Mesothelial cell of epicardium (in vitro differentiated cells): ENCODE measurements around the gene UAP1L1. TPM values are rescaled to one million over a fixed set of nuclear protein-coding genes. Genes with fewer than 3 reads are reported as not detected.

Experiments
- DNase-seq, 2 experiments: peaks; one replicate each; pipeline ENCODE4 v3.0.0; 2021; ENCODE audit warnings: low spot score in 2 of 2; ENCODE audit not compliant: unreplicated experiment in 2 of 2
- H3K27ac Mint-ChIP-seq: 2 replicates; pipeline ENCODE4 v1.8.0; 2021; ENCODE audit warnings: mixed read lengths
- H3K27me3 Mint-ChIP-seq: 2 replicates; pipeline ENCODE4 v1.8.0; 2021; ENCODE audit warnings: low read depth, mixed read lengths
- H3K36me3 Mint-ChIP-seq: 2 replicates; pipeline ENCODE4 v1.8.0; 2021; ENCODE audit warnings: mixed read lengths
- H3K4me1 Mint-ChIP-seq: 2 replicates; pipeline ENCODE4 v1.8.0; 2021; ENCODE audit warnings: mixed read lengths
- H3K4me3 Mint-ChIP-seq: 2 replicates; pipeline ENCODE4 v1.8.0; 2021; ENCODE audit warnings: mild to moderate bottlenecking, moderate library complexity, mixed read lengths
- H3K9me3 Mint-ChIP-seq: 2 replicates; pipeline ENCODE4 v1.8.0; 2021; ENCODE audit warnings: mixed read lengths
- CTCF ChIP-seq: fragments of 200-600 bp; sonication (generic); IDR thresholded peaks from one replicate; pipeline ENCODE4 v1.5.0; 2021; ENCODE audit warnings: antibody characterized with exemption; ENCODE audit not compliant: unreplicated experiment
- total RNA-seq: library from RNA; stranded (reverse); gene quantifications from 3 replicates; pipeline ENCODE4 v1.2.1, GENCODE V29; 2021

Gene UAP1L1
- total RNA-seq, 1 donor from 2014 or later: 5.5 TPM

GRCh38 chr9:137084526-137084925, 7.2 kb downstream of the UAP1L1 start:
- no peaks in the 10 kb centered on the region for H3K9me3 Mint-ChIP-seq
- DNase-seq: no peak
- no peak overlapping the region for H3K4me3 Mint-ChIP-seq
- no peak for TF ChIP-seq CTCF
- no peak overlapping the region for H3K27ac Mint-ChIP-seq
- peaks cover 15% of the 10 kb centered on the region for H3K4me1 Mint-ChIP-seq
- peaks cover 27% of the 10 kb centered on the region for H3K27me3 Mint-ChIP-seq
- no peaks in the 10 kb centered on the region for H3K36me3 Mint-ChIP-seq

- Mint-ChIP-seq H3K4me1 (peaks cover 15% of the 10 kb centered on the region), H3K27ac (peak overlapping the region; percentile 86), H3K9me3 (no peaks in the 10 kb centered on the region), H3K4me3 (peak overlapping the region; percentile 81), H3K36me3 (peaks cover under 1% of the 10 kb centered on the region), H3K27me3 (peaks cover 15% of the 10 kb centered on the region)
- peak in 1 of 2 experiments; percentile 52 for DNase-seq
- TF ChIP-seq CTCF: no peak
These were observed 8.7 kb downstream of the UAP1L1 start for GRCh38 chr9:137085920-137086530.

- no peak for TF ChIP-seq CTCF
- peak; percentile 98 to 99 for DNase-seq
- H3K36me3 Mint-ChIP-seq: peaks cover 3% of the 10 kb centered on the region
These were observed 9.5 kb downstream of the UAP1L1 start, which contains the start of gene MAN1B1 for GRCh38 chr9:137086531-137087408. TSS of gene MAN1B1 (plus strand) at chr9:137086985. CDS start at chr9:137087000, 15 bp downstream.

GRCh38 chr9:137087409-137087925, 10.2 kb downstream of the UAP1L1 start:
- DNase-seq: no peak
- no peak for TF ChIP-seq CTCF
- H3K27ac Mint-ChIP-seq: peak overlapping the region; percentile 88
- H3K4me1 Mint-ChIP-seq: peaks cover 15% of the 10 kb centered on the region
- peaks cover 7% of the 10 kb centered on the region for H3K27me3 Mint-ChIP-seq
- no peaks in the 10 kb centered on the region for H3K9me3 Mint-ChIP-seq
- H3K36me3 Mint-ChIP-seq: peaks cover 6% of the 10 kb centered on the region
- H3K4me3 Mint-ChIP-seq: peak overlapping the region; percentile 82

More at GRCh38 chr9:137086531-137087408, 9.5 kb downstream of the UAP1L1 start, which contains the start of gene MAN1B1:
- Mint-ChIP-seq H3K27ac (peak within 1 kb of the TSS; percentile 88), H3K4me1 (peaks cover 15% of the 10 kb centered on the region), H3K27me3 (peaks cover 10% of the 10 kb centered on the region), H3K4me3 (peak within 1 kb of the TSS; percentile 82), H3K9me3 (no peaks in the 10 kb centered on the region)

DNA sequence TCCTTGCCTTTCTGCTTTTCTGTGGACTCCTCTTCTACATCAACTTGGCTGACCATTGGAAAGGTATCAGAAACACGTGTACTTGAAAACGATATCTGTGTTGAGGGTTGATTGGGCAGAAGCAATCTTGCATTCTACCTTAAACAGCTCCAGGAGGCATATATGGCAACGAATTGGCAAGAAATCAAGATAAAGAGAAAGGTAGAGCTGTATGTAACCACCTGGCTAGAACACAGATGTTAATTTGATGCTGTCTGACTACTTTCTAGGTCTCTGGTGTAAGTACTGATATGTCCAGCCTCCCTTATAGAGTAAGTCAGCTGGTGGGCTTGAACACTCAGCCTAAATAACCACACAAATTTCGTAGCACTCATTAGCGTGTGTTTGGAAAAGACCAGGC, 10.8 kb downstream of the UAP1L1 start:
- H3K36me3 Mint-ChIP-seq: peaks cover 10% of the 10 kb centered on the region
- DNase-seq: no peak
- no peak overlapping the region for H3K27ac Mint-ChIP-seq
- H3K4me3 Mint-ChIP-seq: peak overlapping the region; percentile 82
- H3K4me1 Mint-ChIP-seq: peaks cover 15% of the 10 kb centered on the region
- H3K9me3 Mint-ChIP-seq: no peaks in the 10 kb centered on the region
- no peak for TF ChIP-seq CTCF
- peaks cover 7% of the 10 kb centered on the region for H3K27me3 Mint-ChIP-seq
